ENCODE results near the gene SH3PXD2A. TPM values are rescaled to one million over a fixed set of nuclear protein-coding genes. Genes with fewer than 3 reads are reported as not detected.

Gene SH3PXD2A
- total and polyA plus RNA-seq, 10 of the 15 experiments (the other 5 are each of a cell fraction or from before 2014, with no cell fraction given): 0.63 to 14.0 (median 4.4) TPM

- ATAC-seq (no peak), DNase-seq (ENCODE audit: low read depth, low spot score) (no peak), FAIRE-seq (no peak)
- H3K4me1 ChIP-seq (ENCODE audit: control insufficient read depth, insufficient read depth, low read length): no peaks in the 10 kb centered on the region
- no peak overlapping the region for H3K4me3 ChIP-seq
- TF ChIP-seq KDM1A (IDR thresholded peaks at IDR 0.05; ENCODE audit: borderline replicate concordance) (no peak), ESRRA (IDR thresholded peaks at IDR 0.05; ENCODE audit: low read length) (no peak), RFX5 (IDR thresholded peaks at IDR 0.05; ENCODE audit: low read depth, low read length) (no peak)
- H3K4me2 ChIP-seq (ENCODE audit: control insufficient read depth, insufficient read depth): no peak overlapping the region
- ChIA-PET CTCF (interaction anchor here (0.6 to 1.3 kb wide), 3 partner anchors 20 to 100 kb away, joined by 3 to 5 read pairs (median 3); no protein-coding TSS in a partner anchor), POLR2A (no interaction called here), SMC1A (ENCODE audit: uncharacterized antibody, unreplicated experiment) (interaction anchor here (1.1 to 1.9 kb wide), 3 partner anchors 19 to 105 kb away, joined by 3 to 5 read pairs (median 3); no protein-coding TSS in a partner anchor), RAD21 (ENCODE audit: unreplicated experiment) (no interaction called here)
- BruUV-seq (replicated peaks): no TSS peak
- no peaks in the 10 kb centered on the region for H3K36me3 ChIP-seq (ENCODE audit: control insufficient read depth in 2 of 2, insufficient read depth in 2 of 2, low read length in 1 of 2)
- no peaks in the 10 kb centered on the region for H4K20me1 ChIP-seq (ENCODE audit: control insufficient read depth, insufficient read depth)
- H3K27ac ChIP-seq (ENCODE audit: control insufficient read depth, insufficient read depth): no peak overlapping the region
- intact Hi-C loops (cut with micrococcal nuclease; ENCODE audit: unreplicated experiment) (no loop called here), in situ Hi-C loops (cut with MboI) (no loop called here)
- no peak overlapping the region for H3K9ac ChIP-seq (ENCODE audit: control insufficient read depth, insufficient read depth, low read length)
- WGBS (ENCODE audit: insufficient coverage, insufficient replicate concordance, low lambda C conversion rate, missing lambda C conversion rate): 46% methylated on average over 14 of the region's 14 CpGs
- H2AFZ ChIP-seq (ENCODE audit: control insufficient read depth, low read depth, low read length): no peak overlapping the region
- no peaks in the 10 kb centered on the region for H3K79me2 ChIP-seq (ENCODE audit: control insufficient read depth, insufficient read depth, low read length)
- no peaks in the 10 kb centered on the region; the same call in 2 of the 3 replicates for H3K9me3 ChIP-seq (replicated peaks; ENCODE audit: control insufficient read depth, insufficient read depth, low read length)
- peaks cover 0 to 3% of the 10 kb centered on the region in 2 experiments; a peak in 2 of 4 replicates for H3K27me3 ChIP-seq (replicated peaks in 1 of 2; ENCODE audit: control insufficient read depth in 2 of 2, insufficient read depth in 2 of 2, low read length in 1 of 2)
Observed at GRCh38 chr10:103732339-103733044, 122.9 kb downstream of the SH3PXD2A start.

GRCh38 chr10:103731609-103732270 lies 123.6 kb downstream of the SH3PXD2A start:
- Histone ChIP-seq H4K20me1 (ENCODE audit: control insufficient read depth, insufficient read depth) (no peaks in the 10 kb centered on the region), H3K27me3 (replicated peaks in 1 of 2; ENCODE audit: control insufficient read depth in 2 of 2, insufficient read depth in 2 of 2, low read length in 1 of 2) (peaks cover 0 to 2% of the 10 kb centered on the region in 2 experiments; a peak in 2 of 4 replicates), H3K4me1 (ENCODE audit: control insufficient read depth, insufficient read depth, low read length) (no peaks in the 10 kb centered on the region), H3K4me2 (ENCODE audit: control insufficient read depth, insufficient read depth) (no peak overlapping the region), H3K36me3 (ENCODE audit: control insufficient read depth in 2 of 2, insufficient read depth in 2 of 2, low read length in 1 of 2) (no peaks in the 10 kb centered on the region), H3K9ac (ENCODE audit: control insufficient read depth, insufficient read depth, low read length) (no peak overlapping the region), H3K79me2 (ENCODE audit: control insufficient read depth, insufficient read depth, low read length) (no peaks in the 10 kb centered on the region), H3K27ac (ENCODE audit: control insufficient read depth, insufficient read depth) (no peak overlapping the region), H2AFZ (ENCODE audit: control insufficient read depth, low read depth, low read length) (no peak overlapping the region), H3K4me3 (no peak overlapping the region), H3K9me3 (replicated peaks; ENCODE audit: control insufficient read depth, insufficient read depth, low read length) (no peaks in the 10 kb centered on the region; the same call in 2 of the 3 replicates)
- POLR2A ChIA-PET: no interaction called here
- ATAC-seq (no peak), FAIRE-seq (no peak), DNase-seq (ENCODE audit: low read depth, low spot score) (no peak)
- intact Hi-C loops (cut with micrococcal nuclease; ENCODE audit: unreplicated experiment): no loop called here
- TF ChIP-seq ZBTB33 (IDR thresholded peaks at IDR 0.05) (no peak), ZNF384 (IDR thresholded peaks at IDR 0.05; ENCODE audit: borderline replicate concordance, low read depth, low read length) (no peak), CREB1 (IDR thresholded peaks at IDR 0.05; ENCODE audit: low read depth) (no peak), SKIL (IDR thresholded peaks at IDR 0.05; ENCODE audit: low read depth, poor library complexity, severe bottlenecking) (no peak), EGR1 (IDR thresholded peaks at IDR 0.05; ENCODE audit: borderline replicate concordance in 1 of 2, low read depth in 2 of 2, low read length in 2 of 2) (no peak), IKZF2 (IDR thresholded peaks at IDR 0.05) (no peak)
- in situ Hi-C loops (cut with MboI): no loop called here
- SMC1A ChIA-PET (ENCODE audit: uncharacterized antibody, unreplicated experiment): interaction anchor here (1.3 kb wide), 1 partner anchor 50 kb away, joined by 3 read pairs; no protein-coding TSS in a partner anchor
- no TSS peak for BruUV-seq (replicated peaks)
- CTCF ChIA-PET: interaction anchor here (0.6 kb wide), 1 partner anchor 87 kb away, joined by 3 read pairs; no protein-coding TSS in a partner anchor
- RAD21 ChIA-PET (ENCODE audit: unreplicated experiment): no interaction called here
- 3% methylated on average over 3 of the region's 3 CpGs for WGBS (ENCODE audit: insufficient coverage, insufficient replicate concordance, low lambda C conversion rate, missing lambda C conversion rate)

Data from GM12878 (cell line).